ENCODE data around the gene ANGEL1. TPM values are rescaled to one million over a fixed set of nuclear protein-coding genes. Genes with fewer than 3 reads are reported as not detected.

Gene ANGEL1
- total RNA-seq, 2 experiments from 2014 or later, result 17.6 to 33.7 TPM

- ChIA-PET CTCF (ENCODE audit: unreplicated experiment) (no interaction called here), POLR2A (interaction anchor here (0.6 kb wide), 1 partner anchor 24 kb away, joined by 4 read pairs; no protein-coding TSS in a partner anchor)
- no peak for DNase-seq (ENCODE audit: low spot score)
- Histone ChIP-seq H3K4me1 (ENCODE audit: insufficient read depth, low read length, poor library complexity, severe bottlenecking) (peaks cover 11% of the 10 kb centered on the region), H4K20me1 (ENCODE audit: insufficient read depth, low read length) (no peaks in the 10 kb centered on the region), H3K4me3 (ENCODE audit: low read depth, low read length, poor library complexity, severe bottlenecking) (no peak overlapping the region), H3K4me2 (ENCODE audit: low read length) (no peak overlapping the region), H3K9me2 (ENCODE audit: insufficient read depth, low read length) (no peaks in the 10 kb centered on the region), H3K9me3 (ENCODE audit: low read length) (no peaks in the 10 kb centered on the region), H3K36me3 (ENCODE audit: insufficient read depth, low read length) (no peaks in the 10 kb centered on the region), H2AFZ (ENCODE audit: low read length) (no peak overlapping the region), H3K79me2 (ENCODE audit: insufficient read depth, low read depth, low read length) (no peaks in the 10 kb centered on the region), H3K27ac (ENCODE audit: low read depth, low read length, poor library complexity, severe bottlenecking) (no peak overlapping the region)
- BruUV-seq (replicated peaks), result no TSS peak
- intact Hi-C loops (cut with micrococcal nuclease; ENCODE audit: unreplicated experiment), result no loop called here
- no peak for TF ChIP-seq EZH2phosphoT487 (IDR thresholded peaks at IDR 0.05; ENCODE audit: borderline replicate concordance, low read depth, low read length)
- TF ChIP-seq, protein P1, sequence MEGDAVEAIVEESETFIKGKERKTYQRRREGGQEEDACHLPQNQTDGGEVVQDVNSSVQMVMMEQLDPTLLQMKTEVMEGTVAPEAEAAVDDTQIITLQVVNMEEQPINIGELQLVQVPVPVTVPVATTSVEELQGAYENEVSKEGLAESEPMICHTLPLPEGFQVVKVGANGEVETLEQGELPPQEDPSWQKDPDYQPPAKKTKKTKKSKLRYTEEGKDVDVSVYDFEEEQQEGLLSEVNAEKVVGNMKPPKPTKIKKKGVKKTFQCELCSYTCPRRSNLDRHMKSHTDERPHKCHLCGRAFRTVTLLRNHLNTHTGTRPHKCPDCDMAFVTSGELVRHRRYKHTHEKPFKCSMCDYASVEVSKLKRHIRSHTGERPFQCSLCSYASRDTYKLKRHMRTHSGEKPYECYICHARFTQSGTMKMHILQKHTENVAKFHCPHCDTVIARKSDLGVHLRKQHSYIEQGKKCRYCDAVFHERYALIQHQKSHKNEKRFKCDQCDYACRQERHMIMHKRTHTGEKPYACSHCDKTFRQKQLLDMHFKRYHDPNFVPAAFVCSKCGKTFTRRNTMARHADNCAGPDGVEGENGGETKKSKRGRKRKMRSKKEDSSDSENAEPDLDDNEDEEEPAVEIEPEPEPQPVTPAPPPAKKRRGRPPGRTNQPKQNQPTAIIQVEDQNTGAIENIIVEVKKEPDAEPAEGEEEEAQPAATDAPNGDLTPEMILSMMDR (conservative IDR thresholded peaks at IDR 0.05; ENCODE audit: low read length), result no peak
Observed at GRCh38 chr14:76765461-76765931, 47.2 kb downstream of the ANGEL1 start.

DNA sequence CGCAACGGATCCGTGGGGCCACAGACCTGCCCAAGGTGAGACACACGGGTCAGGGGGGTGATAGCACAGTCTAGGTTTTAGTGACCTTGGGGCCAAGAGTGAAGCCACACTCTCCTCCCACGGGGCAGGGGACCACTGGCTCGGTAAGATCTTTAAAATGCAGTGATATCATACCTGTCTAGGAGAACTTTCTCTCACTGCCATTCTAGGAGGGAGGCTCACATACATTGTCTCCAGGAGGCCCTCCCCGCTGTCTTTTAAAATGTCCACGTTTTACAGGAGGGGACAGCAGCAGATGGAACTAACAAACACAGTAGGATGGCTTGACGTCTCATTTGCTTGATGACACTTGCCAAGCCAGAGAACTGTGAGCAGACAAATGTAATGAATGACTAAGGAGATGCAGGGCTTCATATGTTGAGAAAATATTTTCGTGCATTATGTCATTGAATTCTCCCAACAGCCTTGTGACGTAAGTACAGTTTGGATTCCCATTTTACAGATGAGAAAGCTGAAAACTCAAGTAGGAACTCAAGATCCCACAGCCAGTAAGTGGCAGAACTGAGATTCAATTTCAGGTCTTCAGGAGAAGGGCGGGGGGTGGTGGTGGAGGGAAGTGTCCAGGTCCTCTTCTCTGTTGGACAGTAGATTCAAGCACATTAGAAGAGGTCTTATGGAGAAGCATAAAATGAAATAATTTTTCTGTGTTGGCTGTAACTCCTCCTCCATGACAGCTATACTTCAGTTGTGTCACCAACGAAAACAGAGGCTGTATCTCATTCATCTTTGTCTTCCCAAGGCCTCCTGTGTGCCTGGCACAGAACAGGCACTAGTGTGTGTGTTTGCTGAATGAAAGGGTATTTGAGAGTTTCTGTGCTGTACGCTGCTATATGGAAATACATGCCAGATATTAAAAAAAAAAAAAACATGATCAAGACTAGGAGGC lies 49.3 kb downstream of the ANGEL1 start:
- H3K4me2 ChIP-seq (ENCODE audit: low read length), result no peak overlapping the region
- no peaks in the 10 kb centered on the region for H4K20me1 ChIP-seq (ENCODE audit: insufficient read depth, low read length)
- H3K79me2 ChIP-seq (ENCODE audit: insufficient read depth, low read depth, low read length), result no peaks in the 10 kb centered on the region
- no peaks in the 10 kb centered on the region for H3K36me3 ChIP-seq (ENCODE audit: insufficient read depth, low read length)
- H3K27ac ChIP-seq (ENCODE audit: low read depth, low read length, poor library complexity, severe bottlenecking), result no peak overlapping the region
- BruUV-seq (replicated peaks), result no TSS peak
- no peak overlapping the region for H2AFZ ChIP-seq (ENCODE audit: low read length)
- DNase-seq (ENCODE audit: low spot score), result no peak
- POLR2A ChIA-PET, result no interaction called here
- H3K9me3 ChIP-seq (ENCODE audit: low read length), result no peaks in the 10 kb centered on the region
- H3K4me3 ChIP-seq (ENCODE audit: low read depth, low read length, poor library complexity, severe bottlenecking), result no peak overlapping the region
- TF ChIP-seq, protein P1 (conservative IDR thresholded peaks at IDR 0.05; ENCODE audit: low read length), result no peak
- TF ChIP-seq EZH2phosphoT487 (IDR thresholded peaks at IDR 0.05; ENCODE audit: borderline replicate concordance, low read depth, low read length), result no peak
- intact Hi-C loops (cut with micrococcal nuclease; ENCODE audit: unreplicated experiment), result no loop called here
- CTCF ChIA-PET (ENCODE audit: unreplicated experiment), result no interaction called here
- peaks cover 7% of the 10 kb centered on the region for H3K4me1 ChIP-seq (ENCODE audit: insufficient read depth, low read length, poor library complexity, severe bottlenecking)
- no peaks in the 10 kb centered on the region for H3K9me2 ChIP-seq (ENCODE audit: insufficient read depth, low read length)

Measured in OCI-LY7 (cell line).